Measurements from ENCODE around the gene PAM16.
A peak's percentile ranks its signal among the peaks of the same experiment; 100 is the strongest.
"Not testable (repeated sequence)": the region's sequence is repeated elsewhere in the genome, so short reads cannot be mapped to it uniquely, and the experiment has no call there.

The PAM16 gene

GRCh38 chr16:4350787-4351659 is at the start of gene PAM16:
Gene PAM16 (minus strand): TSS chr16:4351321. CDS start chr16:4351234, 87 bp downstream.
- peak; percentile 98 for DNase-seq (ENCODE audit: low spot score)

GRCh38 chr16:4399001-4399730 is 48.0 kb upstream of the PAM16 start:
- no peak for DNase-seq (ENCODE audit: low spot score)

- DNase-seq (ENCODE audit: low spot score) = no peak
Observed at GRCh38 chr16:4395055-4395726, 44.1 kb upstream of the PAM16 start.

- not testable (repeated sequence) for DNase-seq (ENCODE audit: low spot score)
Observed at GRCh38 chr16:4393850-4394249, 42.7 kb upstream of the PAM16 start.

- DNase-seq (ENCODE audit: low spot score) = no peak
Observed at GRCh38 chr16:4393240-4393600, 42.1 kb upstream of the PAM16 start.

GRCh38 chr16:4392382-4393239 is 41.5 kb upstream of the PAM16 start:
- no peak for DNase-seq (ENCODE audit: low spot score)

GRCh38 chr16:4391631-4392381 is 40.7 kb upstream of the PAM16 start:
- DNase-seq (ENCODE audit: low spot score) = no peak

GRCh38 chr16:4390266-4391260 is 39.4 kb upstream of the PAM16 start:
- DNase-seq (ENCODE audit: low spot score) = no peak

- no peak for DNase-seq (ENCODE audit: low spot score)
Observed at GRCh38 chr16:4389051-4389955, 38.2 kb upstream of the PAM16 start.

- DNase-seq (ENCODE audit: low spot score) = no peak
Observed at GRCh38 chr16:4388271-4389021, 37.3 kb upstream of the PAM16 start.

GRCh38 chr16:4387781-4388180 is 36.7 kb upstream of the PAM16 start:
- no peak for DNase-seq (ENCODE audit: low spot score)

- no peak for DNase-seq (ENCODE audit: low spot score)
Observed at GRCh38 chr16:4386951-4387565, 35.9 kb upstream of the PAM16 start.

GRCh38 chr16:4386451-4386805 is 35.3 kb upstream of the PAM16 start:
- DNase-seq (ENCODE audit: low spot score) = no peak

GRCh38 chr16:4385789-4386450 is 34.8 kb upstream of the PAM16 start:
- no peak for DNase-seq (ENCODE audit: low spot score)

GRCh38 chr16:4385066-4385788 is 34.1 kb upstream of the PAM16 start:
- DNase-seq (ENCODE audit: low spot score) = no peak

- DNase-seq (ENCODE audit: low spot score) = no peak
Observed at GRCh38 chr16:4384509-4384942, 33.4 kb upstream of the PAM16 start.

All from CD4-positive, alpha-beta T cell treated with Interleukin-6 at 100 ng/mL for 8 hours (primary cell).